ENCODE data around the gene HIVEP3.

- TF ChIP-seq, protein P1, sequence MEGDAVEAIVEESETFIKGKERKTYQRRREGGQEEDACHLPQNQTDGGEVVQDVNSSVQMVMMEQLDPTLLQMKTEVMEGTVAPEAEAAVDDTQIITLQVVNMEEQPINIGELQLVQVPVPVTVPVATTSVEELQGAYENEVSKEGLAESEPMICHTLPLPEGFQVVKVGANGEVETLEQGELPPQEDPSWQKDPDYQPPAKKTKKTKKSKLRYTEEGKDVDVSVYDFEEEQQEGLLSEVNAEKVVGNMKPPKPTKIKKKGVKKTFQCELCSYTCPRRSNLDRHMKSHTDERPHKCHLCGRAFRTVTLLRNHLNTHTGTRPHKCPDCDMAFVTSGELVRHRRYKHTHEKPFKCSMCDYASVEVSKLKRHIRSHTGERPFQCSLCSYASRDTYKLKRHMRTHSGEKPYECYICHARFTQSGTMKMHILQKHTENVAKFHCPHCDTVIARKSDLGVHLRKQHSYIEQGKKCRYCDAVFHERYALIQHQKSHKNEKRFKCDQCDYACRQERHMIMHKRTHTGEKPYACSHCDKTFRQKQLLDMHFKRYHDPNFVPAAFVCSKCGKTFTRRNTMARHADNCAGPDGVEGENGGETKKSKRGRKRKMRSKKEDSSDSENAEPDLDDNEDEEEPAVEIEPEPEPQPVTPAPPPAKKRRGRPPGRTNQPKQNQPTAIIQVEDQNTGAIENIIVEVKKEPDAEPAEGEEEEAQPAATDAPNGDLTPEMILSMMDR (conservative IDR thresholded peaks at IDR 0.05): no peak
- no peak for TF ChIP-seq EZH2 (IDR thresholded peaks at IDR 0.05; ENCODE audit: low read depth)
Measured at GRCh38 chr1:41487126-41488039, 431.3 kb downstream of the HIVEP3 start.
